Right lobe of liver (tissue), 4 donors: ENCODE measurements around the gene MARF1.

ENCODE experiments used
- CTCF ChIP-seq, 4 donors: fragments of 200-600 bp in 3 of 4; fragments of 450-650 bp in 1 of 4; IDR thresholded peaks; one replicate each; pipeline versions ENCODE4 v1.5.1 to v1.8.0; 2016 to 2022; ENCODE audit warnings: antibody characterized with exemption in 4 of 4, mild to moderate bottlenecking in 2 of 4
- POLR2A ChIP-seq: fragments of 450-650 bp; IDR thresholded peaks from one replicate; pipeline ENCODE4 v1.6.1; 2017; ENCODE audit warnings: antibody characterized with exemption, mild to moderate bottlenecking
- donor health status: DM: no; HTN: no; CAD: no.
- donor health status: DM: no; HTN: no; CAD: no.
- donor health status: DM: no; HTN: yes; CAD: no.

GRCh38 chr16:15566095-15566494, 76.9 kb downstream of the MARF1 start:
- TF ChIP-seq CTCF (IDR thresholded peaks at IDR 0.05) = no peak
- no peak for TF ChIP-seq POLR2A
